NCI-H1092 treated with DMSO at 0.1 percent for 48 hours (cell line): ENCODE measurements around the gene FIZ1.

Source experiments
- DNase-seq: peaks from one replicate; lab custom pipeline; 2025; lab: John Stamatoyannopoulos, UW

The FIZ1 gene

GRCh38 chr19:55613396-55613795, 14.1 kb upstream of the FIZ1 start:
- DNase-seq: no peak

GRCh38 chr19:55611983-55612645, 12.8 kb upstream of the FIZ1 start:
- DNase-seq: no peak

- DNase-seq: no peak
Observed at GRCh38 chr19:55611300-55611982, 12.1 kb upstream of the FIZ1 start.

DNA sequence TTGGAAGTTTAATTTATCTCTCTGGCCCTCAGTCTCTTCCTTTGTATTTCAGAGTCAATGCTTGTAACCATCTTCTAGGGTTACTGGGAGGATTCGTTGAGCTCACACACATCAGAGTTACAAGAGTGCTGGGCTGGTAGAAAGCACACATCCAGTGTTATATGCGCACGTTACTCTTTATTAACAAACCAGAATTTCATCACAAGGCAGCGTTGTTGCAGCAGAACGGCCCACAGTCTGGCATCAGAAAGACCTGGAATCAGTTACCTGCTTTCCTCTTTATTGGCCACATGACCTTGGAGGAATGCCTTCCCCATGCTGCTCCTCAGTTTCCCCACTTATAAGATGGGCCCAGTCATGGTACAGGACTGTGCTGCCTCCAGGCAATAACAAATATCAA, 10.0 kb upstream of the FIZ1 start:
- no peak for DNase-seq

GRCh38 chr19:55606817-55607216, 7.5 kb upstream of the FIZ1 start:
- no peak for DNase-seq

GRCh38 chr19:55606471-55606787, 7.1 kb upstream of the FIZ1 start:
- no peak for DNase-seq

DNA sequence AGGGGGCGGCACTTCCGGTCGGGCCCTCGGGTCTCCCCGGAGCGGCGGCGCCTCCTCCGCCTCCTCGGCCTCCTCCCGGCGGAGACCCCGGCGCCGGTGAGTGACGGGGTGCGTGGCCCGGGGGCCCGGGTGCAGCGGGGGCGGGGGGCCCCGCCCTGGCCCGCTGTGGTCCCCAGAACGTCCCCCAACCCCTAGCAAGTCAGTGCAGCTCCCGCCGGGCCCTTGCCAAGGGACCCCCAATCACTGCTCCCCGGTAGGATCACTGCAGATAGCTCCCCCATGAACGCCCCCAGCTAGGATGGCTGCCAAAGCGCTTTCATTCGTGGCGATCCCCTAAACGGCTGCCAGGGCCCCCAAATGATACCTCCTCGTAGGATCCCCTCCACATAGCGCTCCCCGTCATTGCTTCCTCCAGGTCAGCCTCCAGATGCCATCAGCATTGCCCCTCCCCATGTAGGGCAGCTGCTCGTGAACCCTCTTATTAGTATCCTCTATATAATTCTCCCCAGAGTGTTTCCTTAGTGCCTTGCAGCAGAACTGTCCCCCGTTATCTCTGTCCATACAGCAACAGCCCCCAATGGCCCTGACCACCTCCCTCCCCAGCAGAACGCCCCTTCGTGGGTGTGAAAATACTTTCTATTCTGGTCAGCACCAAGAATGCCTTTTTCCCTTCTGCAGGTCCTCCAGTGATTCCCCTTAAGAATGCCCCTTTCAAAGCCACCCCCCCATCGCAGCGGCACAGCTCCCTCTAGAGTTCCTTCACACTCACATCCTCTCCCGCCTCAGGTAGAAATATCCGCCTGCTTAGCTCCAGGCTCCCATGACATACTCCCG, 6.5 kb upstream of the FIZ1 start, which contains the start of gene ZNF865:
ZNF865 (plus strand) TSS at position 11 of the 834 bp plus-strand sequence. CDS start 7,972 bp downstream, outside the sequence.
- DNase-seq: peak; percentile 58

GRCh38 chr19:55605207-55605636, 5.9 kb upstream of the FIZ1 start:
- peak; percentile 91 for DNase-seq

GRCh38 chr19:55603581-55604292, 4.4 kb upstream of the FIZ1 start:
- no peak for DNase-seq

- DNase-seq: no peak
Observed at GRCh38 chr19:55603115-55603514, 3.8 kb upstream of the FIZ1 start.

- DNase-seq: no peak
Observed at GRCh38 chr19:55602104-55603001, 3.0 kb upstream of the FIZ1 start.

- DNase-seq: no peak
Observed at GRCh38 chr19:55601084-55601483, 1.8 kb upstream of the FIZ1 start.

DNA sequence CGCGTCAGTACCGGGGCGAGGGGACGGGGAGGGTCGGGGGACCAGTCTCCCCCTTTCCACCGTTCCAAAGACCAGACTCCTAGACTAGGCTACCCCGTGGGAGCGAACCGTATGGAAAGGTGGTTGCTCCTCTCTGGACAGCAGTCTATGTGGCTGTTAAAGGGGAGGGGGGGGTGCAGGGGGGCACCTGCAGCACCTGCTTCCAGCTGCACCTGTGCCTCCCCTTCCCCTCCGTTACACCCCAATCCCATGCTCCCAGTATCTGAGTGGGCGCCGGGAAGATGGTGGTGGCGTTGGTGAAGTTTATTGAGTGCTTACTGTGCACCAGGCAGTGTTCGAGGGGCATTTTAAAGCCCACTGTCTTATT, 1.3 kb upstream of the FIZ1 start:
- no peak for DNase-seq

DNA sequence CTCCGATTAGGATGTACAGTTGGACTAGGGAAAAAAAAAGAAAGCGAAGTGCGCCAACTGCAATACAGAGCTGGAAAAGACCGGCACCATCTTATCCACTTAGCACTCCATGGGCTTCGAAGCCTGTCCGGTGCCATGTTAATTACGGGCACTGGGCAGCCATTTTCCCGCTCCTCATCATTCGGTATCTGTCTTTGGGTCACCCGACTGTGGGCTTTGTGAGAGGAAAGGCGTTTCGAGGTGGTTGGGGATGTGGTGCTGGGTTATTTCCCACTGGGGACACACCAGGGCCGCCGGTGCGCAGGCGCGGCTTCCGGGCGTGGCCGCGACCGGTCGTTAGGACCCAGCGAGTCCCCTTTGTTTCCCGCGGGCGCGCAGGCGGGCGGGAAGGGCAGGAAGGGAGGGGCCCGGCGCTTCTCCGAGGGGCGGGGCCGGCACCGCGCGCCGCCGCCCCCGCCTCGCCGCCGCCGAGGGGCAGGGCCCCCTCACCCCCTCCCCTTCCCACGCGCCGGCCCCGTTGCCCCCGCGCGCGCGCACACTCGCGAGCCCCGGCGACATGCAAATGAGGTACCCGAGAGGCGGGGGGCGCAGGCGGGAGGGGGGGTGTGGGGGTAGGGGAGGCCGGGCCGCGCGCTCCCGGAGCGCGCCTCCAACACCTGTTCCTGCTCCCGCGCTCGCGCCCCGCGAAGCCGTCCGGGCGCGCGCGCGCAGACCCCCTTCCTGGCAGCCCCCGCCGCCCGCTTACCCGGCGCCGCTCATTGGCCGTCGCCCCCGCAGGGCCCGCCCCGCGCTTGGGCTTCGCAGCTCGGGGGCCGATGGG, 735 bp upstream of the FIZ1 start, which contains the start of gene ZNF524:
ZNF524 (plus strand) TSS at position 447 of the 820 bp plus-strand sequence. CDS start 1,825 bp downstream, outside the sequence.
- DNase-seq: peak; percentile 97

GRCh38 chr19:55598719-55599467, 424 bp downstream of the FIZ1 start:
- peak; percentile 85 for DNase-seq

DNA sequence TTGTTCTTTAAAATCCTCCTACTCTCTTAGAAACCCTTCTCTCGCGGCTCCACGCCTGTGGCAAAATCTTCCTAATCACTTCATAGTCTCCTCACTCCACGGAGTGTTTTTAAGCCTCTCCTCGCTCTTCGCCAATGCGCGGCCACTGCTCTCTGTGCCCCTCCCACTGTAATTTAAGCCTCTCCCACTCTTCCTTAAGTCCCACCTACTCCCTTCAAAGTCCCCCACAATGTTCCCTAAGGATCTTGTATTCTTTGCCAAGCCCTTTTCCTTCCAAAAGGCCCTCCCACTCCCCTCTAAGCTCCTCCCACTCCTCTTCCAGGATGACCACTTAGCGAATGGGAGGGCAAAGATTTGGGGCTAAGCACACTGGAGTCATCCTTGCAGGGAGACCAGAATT, 1.3 kb downstream of the FIZ1 start:
- no peak for DNase-seq

DNA sequence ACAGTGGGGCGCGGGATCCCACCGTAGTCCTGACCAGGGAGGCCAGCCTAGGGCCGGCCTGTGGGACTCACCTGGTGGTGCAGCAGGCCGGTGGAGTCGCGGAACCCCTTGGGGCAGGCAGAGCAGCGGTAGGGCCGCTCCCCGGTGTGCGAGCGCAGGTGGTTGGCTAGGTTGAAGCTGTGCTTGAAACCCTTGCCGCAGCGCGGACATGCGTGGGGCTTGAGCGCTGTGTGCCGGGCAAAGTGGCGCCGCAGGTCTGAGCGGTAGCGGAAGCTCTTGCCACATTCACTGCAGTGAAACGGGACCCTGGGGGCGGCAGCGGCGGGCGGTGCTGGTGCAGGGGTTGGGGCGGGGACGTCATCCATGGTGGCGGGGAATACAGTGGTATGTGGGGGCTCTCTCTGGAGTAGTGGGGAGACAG, 1.8 kb downstream of the FIZ1 start:
- no peak for DNase-seq

- DNase-seq: no peak
Observed at GRCh38 chr19:55596304-55596703, 3.0 kb downstream of the FIZ1 start.

- DNase-seq: no peak
Observed at GRCh38 chr19:55594996-55595545, 4.2 kb downstream of the FIZ1 start.
